GM21447 (cell line): Measurements from ENCODE around the gene IFRD1.
"Not testable (repeated sequence)": the region's sequence is repeated elsewhere in the genome, so short reads cannot be mapped to it uniquely, and the experiment has no call there.

Experiments used
- ATAC-seq: cut with Tn5 transposase; IDR thresholded peaks from one replicate; pipeline ENCODE4 v1.9.1; 2021; ENCODE audit not compliant: unreplicated experiment

IFRD1 gene

DNA sequence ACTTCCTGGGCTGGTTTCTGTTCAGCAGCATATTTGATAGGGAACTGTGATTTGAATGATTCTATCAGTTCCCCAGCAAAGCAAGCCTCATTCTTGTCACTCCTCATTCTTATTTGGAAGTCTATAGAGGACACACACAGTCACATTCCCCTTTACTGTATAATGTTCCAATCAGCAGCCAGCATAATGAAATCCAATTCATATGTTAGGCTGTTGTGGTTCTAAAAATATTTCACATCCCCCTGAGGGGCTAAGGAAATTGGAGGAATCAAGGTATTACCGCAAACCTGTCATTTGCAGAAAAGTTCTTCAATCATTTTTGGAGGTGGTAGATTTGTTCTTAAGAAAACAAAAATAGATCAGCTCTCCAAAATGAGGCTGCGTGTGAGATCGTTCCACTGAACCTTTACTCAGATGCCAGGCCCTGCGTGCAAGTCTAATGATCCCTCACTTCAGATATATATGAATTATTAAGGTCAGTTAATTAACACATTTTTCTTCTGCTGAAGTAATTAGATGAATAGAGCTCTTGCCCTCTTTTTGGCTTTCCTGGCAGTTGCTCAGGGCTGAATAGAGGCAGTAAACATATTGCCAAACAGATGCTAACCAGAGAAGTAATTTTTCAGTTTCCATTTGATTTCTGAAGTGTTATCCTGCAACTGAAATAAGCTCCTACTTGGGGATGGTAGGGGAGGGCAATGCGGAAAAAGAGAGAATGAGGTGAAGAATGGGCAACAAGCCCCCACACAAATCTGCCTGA, 62.4 kb downstream of the IFRD1 start:
- no peak for ATAC-seq

GRCh38 chr7:112515989-112516388, 65.7 kb downstream of the IFRD1 start:
- no peak for ATAC-seq

DNA sequence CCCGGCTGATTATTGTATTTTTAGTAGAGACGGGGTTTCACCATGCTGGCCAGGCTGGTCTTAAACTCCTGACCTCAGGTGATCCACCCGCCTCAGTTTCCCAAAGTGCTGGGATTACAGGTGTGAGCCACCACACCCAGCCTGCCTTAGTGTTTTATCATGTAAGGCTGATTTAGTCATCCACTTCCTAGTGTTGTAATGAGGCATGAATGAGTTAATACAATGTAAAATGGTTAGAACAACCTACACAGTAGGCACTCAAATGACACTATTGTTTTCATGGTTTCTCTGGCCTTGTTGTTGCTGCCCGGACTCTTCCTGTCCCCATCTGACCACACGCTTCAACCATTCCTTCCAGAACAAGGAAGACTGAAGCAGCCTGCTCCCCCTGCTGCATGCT, 66.2 kb downstream of the IFRD1 start:
- not testable (repeated sequence) for ATAC-seq

DNA sequence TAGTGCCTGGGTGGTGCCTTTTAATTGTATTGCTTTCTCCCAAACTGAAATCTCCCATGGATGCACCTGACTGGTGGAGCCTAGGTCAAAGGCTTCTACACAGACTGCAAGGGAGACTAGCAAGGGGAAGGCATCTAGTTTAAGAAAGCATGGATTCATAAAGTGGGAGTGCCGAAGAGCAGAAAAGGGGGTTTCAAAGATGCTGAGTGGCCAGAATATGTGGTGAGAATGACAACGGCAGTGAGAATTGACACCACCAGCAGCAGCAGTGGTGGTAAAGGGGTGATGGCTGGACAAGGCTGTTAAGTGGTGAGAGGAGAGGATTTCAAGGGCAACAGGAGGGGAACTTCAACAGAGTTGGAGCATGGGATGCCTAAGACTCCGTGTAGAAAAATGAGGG, 67.2 kb downstream of the IFRD1 start:
- no peak for ATAC-seq

DNA sequence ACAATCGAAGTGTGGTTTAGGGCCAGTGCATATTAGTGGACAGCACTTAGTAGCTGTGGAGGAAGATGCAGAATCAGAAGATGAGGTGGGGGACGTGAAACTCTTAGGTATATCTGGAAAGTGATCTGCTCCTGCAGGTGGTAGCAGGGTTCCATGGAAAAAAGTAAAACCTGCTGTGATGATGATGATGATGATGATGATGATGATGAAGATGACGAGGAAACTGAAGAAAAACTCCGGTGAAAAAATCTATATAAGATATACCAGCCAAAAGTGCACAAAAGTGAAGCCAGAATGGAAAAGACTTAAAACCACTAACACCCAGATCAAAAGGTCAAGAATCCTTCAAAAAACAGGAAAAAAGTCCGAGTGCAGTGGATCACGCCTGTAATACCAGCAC, 70.5 kb downstream of the IFRD1 start:
- no peak for ATAC-seq

DNA sequence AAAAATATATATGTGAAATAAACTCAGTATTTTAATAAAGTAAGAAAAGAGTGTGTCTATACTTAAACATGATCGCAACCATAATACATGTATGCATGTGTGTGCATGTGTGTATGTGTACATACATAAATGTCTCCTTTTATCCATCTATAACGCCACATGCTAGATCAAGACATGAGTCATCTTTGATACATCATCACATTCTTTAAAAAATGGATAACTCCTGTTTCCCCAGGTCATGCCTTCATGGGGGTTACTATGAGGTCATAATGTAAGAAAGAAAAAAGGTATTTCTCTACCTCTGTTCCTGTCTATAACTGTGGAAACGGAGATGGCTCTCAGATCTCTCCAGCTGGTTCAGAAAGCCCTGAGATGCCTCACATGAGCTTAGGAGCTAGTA, 71.7 kb downstream of the IFRD1 start:
- ATAC-seq, result no peak

DNA sequence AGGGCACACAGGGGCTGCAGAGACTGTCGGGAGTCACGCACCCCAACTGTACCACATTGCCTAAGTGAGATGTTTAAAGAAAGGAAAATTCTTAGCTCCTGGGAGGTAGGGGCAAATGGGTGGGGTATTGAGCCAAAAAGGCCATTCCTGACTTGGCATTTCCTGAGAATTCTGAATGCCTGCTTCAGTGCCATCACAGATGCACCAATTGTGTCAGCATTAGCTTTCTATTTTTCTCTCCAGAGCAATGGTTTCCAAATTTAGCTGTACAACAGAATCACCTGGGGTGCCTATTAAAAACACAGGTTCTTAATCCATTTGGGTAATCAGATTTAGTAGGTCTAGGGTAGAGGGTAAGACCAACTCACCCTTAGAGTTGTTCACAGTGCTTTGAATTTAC, 73.6 kb downstream of the IFRD1 start:
- ATAC-seq, result no peak
